ENCODE data around the gene TNS2.

- TF ChIP-seq BRD4 (IDR thresholded peaks at IDR 0.05) = no peak
- no peak for TF ChIP-seq PBX2 (CRISPR knock-in tag; IDR thresholded peaks at IDR 0.05; ENCODE audit: low read depth)
- TF ChIP-seq PBX2 (tag; conservative IDR thresholded peaks at IDR 0.05; ENCODE audit: low read depth) = no peak
- no peak for TF ChIP-seq ZNF609 (CRISPR knock-in tag; IDR thresholded peaks at IDR 0.05; ENCODE audit: borderline replicate concordance)
- TF ChIP-seq SAFB2 (IDR thresholded peaks at IDR 0.05; ENCODE audit: borderline replicate concordance, low read depth, low read length, severe bottlenecking) = no peak
- TF ChIP-seq ELF4 (CRISPR knock-in tag; IDR thresholded peaks at IDR 0.05) = no peak
- no peak for TF ChIP-seq XRCC5 (IDR thresholded peaks at IDR 0.05; ENCODE audit: low read depth, low read length)
These were observed 974 bp upstream of the TNS2 start for GRCh38 chr12:53048780-53049401.
